Hematopoietic multipotent progenitor cell (in vitro differentiated cells): ENCODE data around the gene TMC1. TPM values are rescaled to one million over a fixed set of nuclear protein-coding genes. Genes with fewer than 3 reads are reported as not detected.
"Not testable (repeated sequence)": the region's sequence is repeated elsewhere in the genome, so short reads cannot be mapped to it uniquely, and the experiment has no call there.

Experiments used
- DNase-seq, 3 donors: peaks; one replicate each; pipeline ENCODE4 v3.0.0-alpha.2; 2011 to 2015; ENCODE audit warnings: low read depth in 2 of 3, low spot score in 2 of 3
- total RNA-seq: library from RNA; depleted of rRNA; stranded (reverse); fragments of >200 nt; gene quantifications from one replicate; pipeline ENCODE4 v1.2.3, GENCODE V29; 2012

Gene TMC1
- total RNA-seq, 1 donor: not detected

GRCh38 chr9:72749276-72749675 is 227.9 kb downstream of the TMC1 start:
- DNase-seq: no peak

GRCh38 chr9:72751541-72751940 is 230.1 kb downstream of the TMC1 start:
- DNase-seq: no peak

DNA sequence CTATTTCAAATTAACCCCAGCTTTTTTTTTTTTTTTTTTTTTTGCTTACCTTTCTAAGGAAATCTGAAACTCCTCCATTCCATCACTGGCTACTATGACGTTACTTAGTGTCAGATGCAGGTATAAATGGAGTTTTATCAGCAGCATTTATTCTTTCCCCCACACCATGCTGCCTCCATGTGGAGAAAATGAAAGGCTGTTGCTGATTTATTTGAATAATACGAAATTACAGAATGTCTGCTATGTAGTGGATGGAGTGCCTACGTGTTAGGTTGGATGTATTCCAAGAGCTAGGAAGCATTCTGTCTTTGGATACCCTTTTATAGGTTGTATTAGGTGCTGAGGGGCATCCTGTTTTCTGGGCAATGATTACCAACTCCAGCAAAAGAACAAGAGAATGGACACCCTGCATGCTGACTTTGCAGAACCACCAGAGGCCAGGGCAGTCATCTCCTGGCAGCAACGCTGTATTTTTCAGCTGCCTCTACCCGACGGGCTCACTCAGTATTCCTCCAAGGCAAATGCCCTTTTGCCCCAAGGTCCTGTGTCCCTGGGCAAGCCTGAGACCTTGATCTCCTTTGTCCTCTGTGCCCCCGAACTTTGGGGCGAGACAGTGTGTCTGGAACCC is 232.0 kb downstream of the TMC1 start:
- peak in 1 of 3 donors; percentile 1 for DNase-seq

- DNase-seq: no peak
Measured at GRCh38 chr9:72755836-72756235, 234.4 kb downstream of the TMC1 start.

- no peak for DNase-seq
Measured at GRCh38 chr9:72758944-72759343, 237.5 kb downstream of the TMC1 start.

- no peak for DNase-seq
Measured at GRCh38 chr9:72763022-72763421, 241.6 kb downstream of the TMC1 start.

GRCh38 chr9:72769546-72769945 is 248.1 kb downstream of the TMC1 start:
- no peak for DNase-seq

GRCh38 chr9:72772661-72773060 is 251.3 kb downstream of the TMC1 start:
- no peak for DNase-seq

- DNase-seq: no peak
Measured at GRCh38 chr9:72773570-72773969, 252.2 kb downstream of the TMC1 start.

GRCh38 chr9:72775570-72775969 is 254.2 kb downstream of the TMC1 start:
- no peak for DNase-seq

DNA sequence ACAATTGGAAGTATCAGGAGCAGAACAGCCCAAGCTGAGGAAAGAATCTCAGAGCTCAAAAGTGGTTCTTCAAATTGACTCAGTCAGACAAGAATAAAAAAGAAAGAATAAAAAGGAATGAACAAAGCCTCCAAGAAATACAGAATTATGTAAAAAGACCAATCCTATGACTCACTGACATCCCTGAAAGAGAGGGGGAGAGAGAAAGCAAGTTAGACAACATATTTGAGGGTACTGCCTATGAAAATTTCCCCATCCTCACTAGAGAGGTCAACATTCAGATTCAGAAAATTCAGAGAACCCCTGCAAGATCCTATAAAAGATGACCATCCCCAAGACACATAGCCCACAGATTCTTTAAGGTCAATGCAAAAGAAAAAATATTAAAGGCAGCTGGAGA is 258.2 kb downstream of the TMC1 start:
- no peak for DNase-seq

DNA sequence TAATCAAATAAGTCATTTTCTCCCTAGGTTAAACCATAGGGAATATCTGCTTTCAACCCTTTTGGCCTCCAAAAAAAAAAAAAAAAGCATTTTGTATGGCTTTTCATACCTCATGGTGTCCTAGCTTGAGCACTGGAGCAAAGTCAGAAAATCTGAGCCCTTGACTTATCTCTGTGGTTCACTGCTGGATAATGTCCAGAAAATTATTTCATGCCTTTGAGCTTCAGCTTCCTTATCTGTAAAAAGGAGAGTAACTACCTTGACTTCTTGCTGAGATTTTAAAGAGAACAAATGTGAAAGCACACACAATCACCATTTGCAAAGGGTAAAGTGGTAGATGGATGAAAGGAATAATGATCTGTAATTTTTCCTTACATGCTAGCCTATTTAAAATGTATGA is 265.5 kb downstream of the TMC1 start:
- no peak for DNase-seq

DNA sequence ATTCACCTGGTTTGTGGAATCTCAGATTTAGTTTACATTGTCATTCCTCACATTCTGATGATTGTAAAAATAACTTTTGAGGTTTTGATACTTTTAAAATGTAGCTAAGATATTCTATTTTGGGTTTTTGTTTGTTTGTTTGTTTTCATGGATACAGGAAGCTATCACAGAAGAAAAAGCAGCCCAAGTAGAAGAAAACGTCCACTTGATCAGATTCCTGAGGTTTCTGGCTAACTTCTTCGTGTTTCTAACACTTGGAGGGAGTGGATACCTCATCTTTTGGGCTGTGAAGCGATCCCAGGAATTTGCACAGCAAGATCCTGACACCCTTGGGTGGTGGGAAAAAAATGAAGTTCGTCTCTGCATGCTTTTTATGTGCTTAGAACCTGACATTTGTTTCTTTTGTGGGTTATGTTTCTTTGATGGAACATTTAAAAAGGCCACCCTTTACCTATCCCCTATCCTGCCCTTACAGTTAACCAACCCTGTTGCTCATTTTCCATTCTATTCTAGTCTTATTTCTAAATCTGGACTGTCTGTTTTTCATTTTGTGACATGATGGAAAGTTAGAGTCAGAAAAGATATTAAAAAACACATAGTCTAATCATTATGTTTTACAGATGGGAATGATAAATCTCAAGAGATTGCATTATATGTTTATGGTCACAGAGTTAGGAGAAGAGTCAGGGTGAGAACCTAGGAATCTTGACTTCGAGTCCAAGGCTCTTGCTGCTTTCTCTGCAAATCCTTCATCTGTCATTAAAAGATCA is 267.7 kb downstream of the TMC1 start:
- no peak for DNase-seq

- no peak for DNase-seq
Measured at GRCh38 chr9:72789885-72790284, 268.5 kb downstream of the TMC1 start.

DNA sequence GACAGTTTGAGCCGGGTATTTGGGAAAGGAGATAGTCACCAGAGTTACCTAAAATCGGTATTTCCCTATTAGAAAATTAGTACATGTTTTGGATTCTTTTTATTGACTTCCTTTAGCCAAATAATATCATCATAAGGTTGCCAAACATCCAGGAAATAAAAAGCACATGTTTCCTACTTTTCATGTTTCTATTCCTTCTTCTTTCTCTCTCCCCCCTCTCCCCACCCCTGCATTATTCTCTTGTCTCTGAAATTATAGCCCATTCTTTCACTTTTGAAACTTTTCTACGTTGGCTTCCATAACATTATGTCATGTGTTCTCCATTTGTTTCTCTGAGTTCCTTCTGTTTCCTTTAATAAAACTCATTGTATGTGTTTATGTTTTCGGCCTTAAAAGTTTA is 269.6 kb downstream of the TMC1 start:
- DNase-seq: no peak

- no peak for DNase-seq
Measured at GRCh38 chr9:72791436-72791835, 270.0 kb downstream of the TMC1 start.

GRCh38 chr9:72794946-72795345 is 273.5 kb downstream of the TMC1 start:
- DNase-seq: no peak

- DNase-seq: no peak
Measured at GRCh38 chr9:72800328-72800994, 279.1 kb downstream of the TMC1 start.

DNA sequence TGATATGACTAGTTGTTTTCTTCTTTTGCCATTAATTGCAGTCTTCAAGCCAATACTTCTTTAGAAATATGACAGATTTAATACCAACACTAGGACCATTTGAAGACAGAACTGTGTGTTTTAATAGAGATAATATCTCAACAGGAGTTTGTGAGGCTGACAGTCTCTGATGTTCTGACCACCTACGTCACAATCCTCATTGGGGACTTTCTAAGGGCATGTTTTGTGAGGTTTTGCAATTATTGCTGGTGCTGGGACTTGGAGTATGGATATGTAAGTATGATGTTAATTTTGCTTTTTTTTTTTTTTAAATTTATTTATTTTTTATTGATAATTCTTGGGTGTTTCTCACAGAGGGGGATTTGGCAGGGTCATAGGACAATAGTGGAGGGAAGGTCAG is 283.8 kb downstream of the TMC1 start:
- DNase-seq: no peak

DNA sequence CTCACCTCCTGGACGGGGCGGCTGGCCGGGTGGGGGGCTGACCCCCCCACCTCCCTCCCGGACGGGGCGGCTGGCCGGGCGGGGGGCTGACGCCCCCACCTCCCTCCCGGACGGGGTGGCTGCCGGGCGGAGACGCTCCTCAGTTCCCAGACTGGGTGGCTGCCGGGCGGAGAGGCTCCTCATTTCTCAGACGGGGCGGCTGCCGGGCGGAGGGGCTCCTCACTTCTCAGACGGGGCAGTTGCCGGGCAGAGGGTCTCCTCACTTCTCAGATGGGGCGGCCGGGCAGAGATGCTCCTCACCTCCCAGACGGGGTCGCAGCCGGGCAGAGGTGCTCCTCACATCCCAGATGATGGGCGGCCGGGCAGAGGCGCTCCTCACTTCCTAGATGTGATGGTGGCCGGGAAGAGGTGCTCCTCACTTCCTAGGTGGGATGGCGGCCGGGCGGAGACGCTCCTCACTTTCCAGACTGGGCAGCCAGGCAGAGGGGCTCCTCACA is 285.0 kb downstream of the TMC1 start:
- not testable (repeated sequence) for DNase-seq

DNA sequence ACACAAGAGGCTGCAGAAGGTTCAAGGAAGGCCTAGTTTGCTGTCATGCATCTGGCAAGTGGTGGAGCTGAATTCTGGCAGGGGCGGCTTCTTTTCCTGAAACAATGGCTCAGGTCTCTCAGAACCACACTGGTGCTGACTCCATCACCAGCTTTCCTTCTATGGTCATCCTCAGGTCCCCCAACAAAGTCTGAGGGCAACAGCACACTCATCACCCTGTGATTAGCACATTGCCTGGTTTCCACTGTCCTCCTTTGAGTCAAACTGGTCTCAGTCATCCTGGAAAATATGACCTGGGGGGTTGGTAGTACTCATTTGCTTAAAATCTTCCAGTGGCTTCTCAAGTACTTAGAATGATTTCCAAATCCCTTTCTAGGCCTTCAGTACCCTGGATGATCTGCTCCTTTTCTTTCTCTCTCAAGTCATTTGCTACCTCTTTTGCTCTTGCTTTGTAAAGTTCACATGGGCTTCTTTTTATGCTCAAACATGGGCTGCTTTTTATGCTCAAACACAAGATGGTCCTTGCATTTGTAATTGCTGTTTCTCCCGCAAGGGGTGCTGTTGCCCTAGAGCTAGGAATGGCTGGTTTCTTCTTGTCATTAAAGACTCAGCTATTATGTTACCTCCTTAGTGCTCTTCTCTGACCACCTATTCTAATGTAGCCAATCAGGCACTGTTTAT is 286.5 kb downstream of the TMC1 start:
- no peak for DNase-seq
